Measurements from ENCODE around the gene KCNQ1OT1.

DNA sequence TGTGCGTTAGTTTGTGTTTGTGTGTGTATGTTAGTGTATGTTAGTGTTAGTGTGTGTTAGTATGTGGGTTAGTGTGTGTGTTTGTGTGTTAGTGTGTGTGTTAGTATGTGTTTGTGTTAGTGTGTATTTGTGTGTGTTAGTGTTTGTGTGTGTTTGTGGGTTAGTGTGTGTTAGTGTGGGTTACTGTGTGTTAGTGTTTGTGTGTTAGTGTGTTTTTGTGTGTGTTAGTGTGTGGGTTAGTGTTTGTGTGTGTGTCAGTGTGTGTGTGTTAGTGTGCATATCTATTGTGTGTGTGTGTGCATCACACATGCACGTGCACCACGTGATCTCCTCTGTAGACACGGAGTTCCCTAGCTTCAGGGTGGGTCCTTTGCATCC is 115.4 kb downstream of the KCNQ1OT1 start:
- TF ChIP-seq, protein P1, sequence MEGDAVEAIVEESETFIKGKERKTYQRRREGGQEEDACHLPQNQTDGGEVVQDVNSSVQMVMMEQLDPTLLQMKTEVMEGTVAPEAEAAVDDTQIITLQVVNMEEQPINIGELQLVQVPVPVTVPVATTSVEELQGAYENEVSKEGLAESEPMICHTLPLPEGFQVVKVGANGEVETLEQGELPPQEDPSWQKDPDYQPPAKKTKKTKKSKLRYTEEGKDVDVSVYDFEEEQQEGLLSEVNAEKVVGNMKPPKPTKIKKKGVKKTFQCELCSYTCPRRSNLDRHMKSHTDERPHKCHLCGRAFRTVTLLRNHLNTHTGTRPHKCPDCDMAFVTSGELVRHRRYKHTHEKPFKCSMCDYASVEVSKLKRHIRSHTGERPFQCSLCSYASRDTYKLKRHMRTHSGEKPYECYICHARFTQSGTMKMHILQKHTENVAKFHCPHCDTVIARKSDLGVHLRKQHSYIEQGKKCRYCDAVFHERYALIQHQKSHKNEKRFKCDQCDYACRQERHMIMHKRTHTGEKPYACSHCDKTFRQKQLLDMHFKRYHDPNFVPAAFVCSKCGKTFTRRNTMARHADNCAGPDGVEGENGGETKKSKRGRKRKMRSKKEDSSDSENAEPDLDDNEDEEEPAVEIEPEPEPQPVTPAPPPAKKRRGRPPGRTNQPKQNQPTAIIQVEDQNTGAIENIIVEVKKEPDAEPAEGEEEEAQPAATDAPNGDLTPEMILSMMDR (IDR thresholded peaks at IDR 0.05), result no peak
- TF ChIP-seq POLR2AphosphoS5 (IDR thresholded peaks at IDR 0.05), result no peak
